H9 (cell line): ENCODE measurements around the gene APPL2. TPM values are rescaled to one million over a fixed set of nuclear protein-coding genes. Genes with fewer than 3 reads are reported as not detected.

ENCODE experiments used
- DNase-seq: peaks from one replicate; pipeline ENCODE4 v3.0.0-alpha.2; 2017
- H2AFZ ChIP-seq: one replicate; pipeline ENCODE4 v1.6.1; 2013; ENCODE audit warnings: mild to moderate bottlenecking, low read length, control low read depth, moderate library complexity
- H2AK5ac ChIP-seq: 2 replicates; pipeline ENCODE4 v1.6.1; 2013; ENCODE audit warnings: low read length, control low read depth, mixed read lengths; ENCODE audit not compliant: insufficient read length
- H2BK120ac ChIP-seq: one replicate; pipeline ENCODE4 v1.6.1; 2013; ENCODE audit warnings: low read depth, mild to moderate bottlenecking, low read length, control low read depth, inconsistent platforms; ENCODE audit not compliant: poor library complexity, severe bottlenecking
- H2BK12ac ChIP-seq: 2 replicates; pipeline ENCODE4 v1.6.1; 2013; ENCODE audit warnings: low read length, control low read depth, mixed read lengths, low read depth; ENCODE audit not compliant: insufficient read length
- H2BK15ac ChIP-seq: 2 replicates; pipeline ENCODE4 v1.6.1; 2013; ENCODE audit warnings: low read depth, low read length, control low read depth
- H2BK20ac ChIP-seq: one replicate; pipeline ENCODE4 v1.6.1; 2013; ENCODE audit warnings: low read depth, mild to moderate bottlenecking, low read length, control low read depth, inconsistent platforms; ENCODE audit not compliant: poor library complexity, severe bottlenecking
- H2BK5ac ChIP-seq: 2 replicates; pipeline ENCODE4 v1.6.1; 2013; ENCODE audit warnings: low read length, control low read depth, mixed read lengths; ENCODE audit not compliant: insufficient read length
- H3K14ac ChIP-seq: 2 replicates; pipeline ENCODE4 v1.6.1; 2013; ENCODE audit warnings: low read length, control low read depth; ENCODE audit not compliant: insufficient read depth
- H3K18ac ChIP-seq: 2 replicates; pipeline ENCODE4 v1.6.1; 2013; ENCODE audit warnings: low read depth, mild to moderate bottlenecking, mixed read lengths, low read length, control low read depth; ENCODE audit not compliant: insufficient read length
- H3K23ac ChIP-seq: 2 replicates; pipeline ENCODE4 v1.6.1; 2013; ENCODE audit warnings: low read length, control low read depth, mixed read lengths, low read depth; ENCODE audit not compliant: insufficient read length
- H3K23me2 ChIP-seq: 2 replicates; pipeline ENCODE4 v1.6.1; 2013; ENCODE audit warnings: low read depth, mild to moderate bottlenecking, mixed read lengths, low read length, control low read depth; ENCODE audit not compliant: insufficient read length, poor library complexity, severe bottlenecking
- H3K27ac ChIP-seq: 2 replicates; pipeline ENCODE4 v1.5.1; 2013; ENCODE audit warnings: low read length, control low read depth, mixed read lengths, low read depth; ENCODE audit not compliant: insufficient read length
- H3K27me3 ChIP-seq: 2 replicates; pipeline ENCODE4 v1.6.1; 2013; ENCODE audit warnings: low read length, control low read depth, inconsistent platforms; ENCODE audit not compliant: insufficient read depth
- H3K4ac ChIP-seq: 2 replicates; pipeline ENCODE4 v1.6.1; 2013; ENCODE audit warnings: low read depth, mild to moderate bottlenecking, control low read depth, inconsistent platforms, low read length, moderate library complexity
- H3K4me1 ChIP-seq: 2 replicates; pipeline ENCODE4 v1.6.1; 2013; ENCODE audit warnings: low read length, control low read depth, inconsistent platforms; ENCODE audit not compliant: insufficient read depth
- H3K4me2 ChIP-seq: 2 replicates; pipeline ENCODE4 v1.6.1; 2013; ENCODE audit warnings: low read length, control low read depth, mixed read lengths; ENCODE audit not compliant: insufficient read length, insufficient read depth
- H3K56ac ChIP-seq: 2 replicates; pipeline ENCODE4 v1.6.1; 2013; ENCODE audit warnings: low read depth, mild to moderate bottlenecking, mixed read lengths, low read length, control low read depth; ENCODE audit not compliant: insufficient read length
- H3K79me1 ChIP-seq: 2 replicates; pipeline ENCODE4 v1.6.1; 2013; ENCODE audit warnings: low read depth, mild to moderate bottlenecking, moderate library complexity, low read length, control low read depth, inconsistent platforms; ENCODE audit not compliant: insufficient read depth, poor library complexity, severe bottlenecking
- H3K79me2 ChIP-seq: 2 replicates; pipeline ENCODE4 v1.6.1; 2013; ENCODE audit warnings: low read length, control low read depth, inconsistent platforms; ENCODE audit not compliant: insufficient read depth
- H3K9ac ChIP-seq: 2 replicates; pipeline ENCODE4 v1.6.1; 2013; ENCODE audit warnings: low read length, control low read depth, mixed read lengths; ENCODE audit not compliant: insufficient read length; ENCODE audit errors: extremely low read depth
- H3K9me3 ChIP-seq: one replicate; pipeline ENCODE4 v1.6.1; 2013; ENCODE audit warnings: low read depth, low read length, inconsistent platforms; ENCODE audit not compliant: control insufficient read depth
- H3T11ph ChIP-seq: one replicate; pipeline ENCODE4 v1.6.1; 2013; ENCODE audit warnings: mild to moderate bottlenecking, low read length, control low read depth, inconsistent platforms
- H4K20me1 ChIP-seq: one replicate; pipeline ENCODE4 v1.6.1; 2013; ENCODE audit not compliant: control insufficient read depth, insufficient read length, insufficient read depth
- H4K5ac ChIP-seq: 2 replicates; pipeline ENCODE4 v1.6.1; 2013; ENCODE audit warnings: low read depth, mild to moderate bottlenecking, mixed read lengths, low read length, control low read depth; ENCODE audit not compliant: insufficient read length
- H4K8ac ChIP-seq: replicated peaks from 2 replicates; pipeline ENCODE4 v1.6.1; 2013; ENCODE audit warnings: low read length, control low read depth, mixed read lengths, low read depth; ENCODE audit not compliant: insufficient read length
- H4K91ac ChIP-seq: 2 replicates; pipeline ENCODE4 v1.6.1; 2013; ENCODE audit warnings: low read depth, mild to moderate bottlenecking, moderate library complexity, mixed read lengths, low read length, control low read depth; ENCODE audit not compliant: insufficient read length
- H3K27ac Mint-ChIP-seq, 3 experiments: 2 replicates in 2 of 3; 3 replicates in 1 of 3; pipeline ENCODE4 v1.8.0; 2020 to 2021; ENCODE audit warnings: mixed read lengths in 3 of 3, mild to moderate bottlenecking in 1 of 3, moderate library complexity in 1 of 3
- H3K27me3 Mint-ChIP-seq: 2 replicates; pipeline ENCODE4 v1.8.0; 2021; ENCODE audit warnings: low read depth, mild to moderate bottlenecking, moderate library complexity, mixed read lengths
- H3K36me3 Mint-ChIP-seq, 3 experiments: 2 replicates in 2 of 3; 3 replicates in 1 of 3; pipeline ENCODE4 v1.8.0; 2020 to 2021; ENCODE audit warnings: low read depth in 3 of 3, mixed read lengths in 3 of 3; ENCODE audit not compliant: insufficient read depth in 1 of 3
- H3K4me1 Mint-ChIP-seq, 2 experiments: 2 replicates each; pipeline ENCODE4 v1.8.0; 2020; ENCODE audit warnings: mixed read lengths in 2 of 2
- H3K4me3 Mint-ChIP-seq, 2 experiments: 2 replicates in 1 of 2; 3 replicates in 1 of 2; pipeline ENCODE4 v1.8.0; 2020 to 2021; ENCODE audit warnings: mild to moderate bottlenecking in 2 of 2, mixed read lengths in 2 of 2, moderate library complexity in 1 of 2
- H3K9me3 Mint-ChIP-seq, 2 experiments: 2 replicates in 1 of 2; 3 replicates in 1 of 2; pipeline ENCODE4 v1.8.0; 2020; ENCODE audit warnings: mild to moderate bottlenecking in 2 of 2, mixed read lengths in 2 of 2, moderate library complexity in 1 of 2
- CTCF ChIP-seq: fragments of 200-600 bp; sonication (generic); conservative IDR thresholded peaks from 3 replicates; pipeline ENCODE4 v1.8.0; 2021; ENCODE audit warnings: antibody characterized with exemption, mild to moderate bottlenecking
- WGBS: extraction: QIAGEN DNeasy Blood & Tissue Kit; methylation state at CpG from one replicate; pipeline ENCODE4 v1.1.7; 2013; ENCODE audit warnings: missing lambda C conversion rate, low lambda C conversion rate, mixed read lengths; ENCODE audit not compliant: insufficient read length; ENCODE audit errors: extremely low coverage; 5-methylcytosine and 5-hydroxymethylcytosine counted together
- total RNA-seq: library from RNA; stranded (reverse); gene quantifications from 2 replicates; pipeline ENCODE4 v1.2.1, GENCODE V29; 2021

Gene APPL2
- total RNA-seq, 1 experiment from 2014 or later = 18.5 TPM

GRCh38 chr12:105227879-105228278, 8.1 kb downstream of the APPL2 start:
- Histone ChIP-seq H4K8ac (no peak overlapping the region), H3K4me1 (no peaks in the 10 kb centered on the region), H3K18ac (no peak overlapping the region), H3K27me3 (no peaks in the 10 kb centered on the region), H4K91ac (no peak overlapping the region), H3K9me3 (no peaks in the 10 kb centered on the region), H2BK20ac (no peak overlapping the region), H3K4ac (no peak overlapping the region), H3K4me2 (no peak overlapping the region), H2AK5ac (no peak overlapping the region), H3K23ac (no peak overlapping the region), H3K56ac (no peak overlapping the region), H3K14ac (no peak overlapping the region), H4K20me1 (no peaks in the 10 kb centered on the region), H2BK120ac (no peak overlapping the region), H2BK15ac (no peak overlapping the region), H3K79me1 (no peaks in the 10 kb centered on the region), H3K27ac (no peak overlapping the region), H2BK12ac (no peak overlapping the region), H3T11ph (no peak overlapping the region), H3K23me2 (no peaks in the 10 kb centered on the region), H2AFZ (no peak overlapping the region), H3K79me2 (no peaks in the 10 kb centered on the region), H2BK5ac (no peak overlapping the region), H4K5ac (no peak overlapping the region), H3K9ac (no peak overlapping the region)
- peaks cover 0 to 4% of the 10 kb centered on the region in 2 experiments; a peak in 2 of 4 replicates for H3K4me1 Mint-ChIP-seq
- no peak overlapping the region for H3K4me3 Mint-ChIP-seq
- H3K27me3 Mint-ChIP-seq = no peaks in the 10 kb centered on the region
- no peaks in the 10 kb centered on the region for H3K9me3 Mint-ChIP-seq
- TF ChIP-seq CTCF = no peak
- DNase-seq = no peak
- peaks cover 8 to 25% (median 24%) of the 10 kb centered on the region in 3 experiments; a peak in 6 of 7 replicates for H3K36me3 Mint-ChIP-seq
- H3K27ac Mint-ChIP-seq = no peak overlapping the region
- no CpG with 5 or more reads among the region's 3 CpGs for WGBS
